Uterus (tissue), 4 donors: Measurements from ENCODE around the gene PTPN18. TPM values are rescaled to one million over a fixed set of nuclear protein-coding genes. Genes with fewer than 3 reads are reported as not detected.

Experiments used
- DNase-seq, 2 donors: peaks; one replicate each; pipeline ENCODE4 v3.0.0-alpha.2; 2019 to 2020
- H3K27ac ChIP-seq, 2 donors: fragments of 200-600 bp; sonication (generic); 1 replicate in 1 of 2; 2 replicates in 1 of 2; pipeline ENCODE4 v1.5.1; 2016 to 2018
- H3K27me3 ChIP-seq, 2 donors: fragments of 200-600 bp; sonication (generic); one replicate each; pipeline ENCODE4 v1.5.1; 2018 to 2019; ENCODE audit warnings: control low read depth in 1 of 2
- H3K36me3 ChIP-seq, 2 donors: fragments of 200-600 bp; sonication (generic); one replicate each; pipeline ENCODE4 v1.5.1; 2019; ENCODE audit warnings: control low read depth in 1 of 2
- H3K4me1 ChIP-seq, 2 donors: fragments of 200-600 bp; sonication (generic); one replicate each; pipeline ENCODE4 v1.5.1; 2018 to 2019; ENCODE audit warnings: control low read depth in 1 of 2
- H3K4me3 ChIP-seq, 2 donors: fragments of 200-600 bp; sonication (generic); 1 replicate in 1 of 2; 2 replicates in 1 of 2; pipeline ENCODE4 v1.5.1; 2018 to 2019; ENCODE audit warnings: mild to moderate bottlenecking in 1 of 2
- H3K9me3 ChIP-seq, 2 donors: fragments of 200-600 bp; sonication (generic); one replicate each; pipeline ENCODE4 v1.5.1; 2019; ENCODE audit warnings: control low read depth in 1 of 2
- CTCF ChIP-seq, 4 experiments: fragments of 200-600 bp in 2 of 4; fragments of 450-650 bp in 2 of 4; sonication (generic) in 2 of 4; IDR thresholded peaks; one replicate each; pipeline ENCODE4 v1.5.1; 2016 to 2019; ENCODE audit warnings: antibody characterized with exemption in 4 of 4, mild to moderate bottlenecking in 2 of 4, moderate library complexity in 1 of 4
- POLR2A ChIP-seq, 2 donors: fragments of 450-650 bp; IDR thresholded peaks; one replicate each; pipeline ENCODE4 v1.6.1; 2016; ENCODE audit warnings: antibody characterized with exemption in 2 of 2, mild to moderate bottlenecking in 1 of 2, moderate library complexity in 1 of 2
- intact Hi-C: fragments of 100-400 bp; cut with DNase I; formaldehyde crosslinking; loops from one replicate; pipeline ENCODE4 v1.15.1; 2023; ENCODE audit warnings: low total_unique reads
- total RNA-seq, 4 donors: library from RNA; depleted of rRNA in 3 of 4; stranded (reverse); fragments of >200 nt in 3 of 4; gene quantifications; one replicate each; pipeline versions ENCODE4 v1.1.0 to v1.2.4, GENCODE V29; 2014 to 2023
- donor health status: DM: yes; HTN: yes; CAD: no.

The PTPN18 gene
- total RNA-seq, 4 donors from 2014 or later, result 29.6 to 65.6 (median 46.3) TPM

- Histone ChIP-seq H3K27me3 (no peaks in the 10 kb centered on the region), H3K9me3 (no peaks in the 10 kb centered on the region), H3K27ac (no peak overlapping the region), H3K4me3 (no peak overlapping the region), H3K36me3 (no peaks in the 10 kb centered on the region), H3K4me1 (no peaks in the 10 kb centered on the region)
- intact Hi-C loops, result no loop called here
- no peak for TF ChIP-seq CTCF (IDR thresholded peaks at IDR 0.05)
- TF ChIP-seq POLR2A (IDR thresholded peaks at IDR 0.05), result no peak
- no peak for DNase-seq
Observed at GRCh38 chr2:130351711-130352110, 4.1 kb upstream of the PTPN18 start.

- H3K4me3 ChIP-seq, result no peak overlapping the region
- no peaks in the 10 kb centered on the region for H3K9me3 ChIP-seq
- H3K36me3 ChIP-seq, result no peaks in the 10 kb centered on the region
- H3K27ac ChIP-seq, result no peak overlapping the region
- TF ChIP-seq CTCF (IDR thresholded peaks at IDR 0.05) (no peak), POLR2A (IDR thresholded peaks at IDR 0.05) (no peak)
- intact Hi-C loops, result no loop called here
- DNase-seq, result no peak
- H3K27me3 ChIP-seq, result no peaks in the 10 kb centered on the region
- H3K4me1 ChIP-seq, result no peaks in the 10 kb centered on the region
Observed at GRCh38 chr2:130352237-130352636, 3.6 kb upstream of the PTPN18 start.

- no peaks in the 10 kb centered on the region for H3K36me3 ChIP-seq
- no peaks in the 10 kb centered on the region for H3K9me3 ChIP-seq
- H3K4me3 ChIP-seq, result no peak overlapping the region
- H3K27me3 ChIP-seq, result no peaks in the 10 kb centered on the region
- no peak for DNase-seq
- H3K4me1 ChIP-seq, result no peaks in the 10 kb centered on the region
- no peak for TF ChIP-seq CTCF (IDR thresholded peaks at IDR 0.05)
- TF ChIP-seq POLR2A (IDR thresholded peaks at IDR 0.05), result no peak
- no peak overlapping the region for H3K27ac ChIP-seq
- intact Hi-C loops, result no loop called here
Observed at GRCh38 chr2:130353291-130354138, 2.3 kb upstream of the PTPN18 start.

GRCh38 chr2:130354139-130354428 lies 1.8 kb upstream of the PTPN18 start:
- H3K27me3 ChIP-seq, result no peaks in the 10 kb centered on the region
- no peak for DNase-seq
- H3K9me3 ChIP-seq, result no peaks in the 10 kb centered on the region
- intact Hi-C loops, result no loop called here
- H3K4me1 ChIP-seq, result no peaks in the 10 kb centered on the region
- no peak for TF ChIP-seq POLR2A (IDR thresholded peaks at IDR 0.05)
- TF ChIP-seq CTCF (IDR thresholded peaks at IDR 0.05), result no peak
- no peak overlapping the region for H3K4me3 ChIP-seq
- H3K36me3 ChIP-seq, result no peaks in the 10 kb centered on the region
- H3K27ac ChIP-seq, result no peak overlapping the region

GRCh38 chr2:130355172-130355577 lies 681 bp upstream of the PTPN18 start:
- Histone ChIP-seq H3K9me3 (no peaks in the 10 kb centered on the region), H3K27ac (peak overlapping the region; percentile 66 to 75), H3K36me3 (no peaks in the 10 kb centered on the region), H3K4me1 (no peaks in the 10 kb centered on the region), H3K27me3 (no peaks in the 10 kb centered on the region), H3K4me3 (peak overlapping the region; percentile 47 to 74)
- no peak for DNase-seq
- TF ChIP-seq POLR2A (IDR thresholded peaks at IDR 0.05) (no peak), CTCF (IDR thresholded peaks at IDR 0.05) (no peak)
- intact Hi-C loops, result no loop called here
